Type B pancreatic cell (in vitro differentiated cells): ENCODE data around the gene MARCHF6. TPM values are rescaled to one million over a fixed set of nuclear protein-coding genes. Genes with fewer than 3 reads are reported as not detected.

Experiments
- DNase-seq: peaks from one replicate; pipeline ENCODE4 v3.0.0; 2021; ENCODE audit warnings: mixed read lengths; ENCODE audit not compliant: unreplicated experiment; ENCODE audit errors: extremely low spot score
- H3K27ac Mint-ChIP-seq: 2 replicates; pipeline ENCODE4 v1.8.0; 2021; ENCODE audit warnings: mild to moderate bottlenecking, mixed read lengths
- H3K27me3 Mint-ChIP-seq: 2 replicates; pipeline ENCODE4 v1.8.0; 2021; ENCODE audit warnings: mixed read lengths
- H3K36me3 Mint-ChIP-seq: 2 replicates; pipeline ENCODE4 v1.8.0; 2021; ENCODE audit warnings: mixed read lengths
- H3K4me1 Mint-ChIP-seq: one replicate; pipeline ENCODE4 v1.8.0; 2021; ENCODE audit warnings: mixed read lengths; ENCODE audit not compliant: unreplicated experiment
- H3K4me3 Mint-ChIP-seq: 2 replicates; pipeline ENCODE4 v1.8.0; 2021; ENCODE audit warnings: mild to moderate bottlenecking, mixed read lengths
- H3K9me3 Mint-ChIP-seq: 2 replicates; pipeline ENCODE4 v1.8.0; 2021; ENCODE audit warnings: mixed read lengths
- total RNA-seq: library from RNA; stranded (reverse); gene quantifications from 2 replicates; pipeline ENCODE4 v1.2.1, GENCODE V29; 2021; ENCODE audit warnings: low replicate concordance
- TF ChIP-seq, protein P1 (sequence below): fragments of 200-600 bp; sonication (generic); conservative IDR thresholded peaks from 2 replicates; pipeline ENCODE4 v1.5.0; 2021; ENCODE audit warnings: antibody characterized with exemption, mild to moderate bottlenecking

MARCHF6 gene
- total RNA-seq, 1 donor from 2014 or later: 199 TPM

DNA sequence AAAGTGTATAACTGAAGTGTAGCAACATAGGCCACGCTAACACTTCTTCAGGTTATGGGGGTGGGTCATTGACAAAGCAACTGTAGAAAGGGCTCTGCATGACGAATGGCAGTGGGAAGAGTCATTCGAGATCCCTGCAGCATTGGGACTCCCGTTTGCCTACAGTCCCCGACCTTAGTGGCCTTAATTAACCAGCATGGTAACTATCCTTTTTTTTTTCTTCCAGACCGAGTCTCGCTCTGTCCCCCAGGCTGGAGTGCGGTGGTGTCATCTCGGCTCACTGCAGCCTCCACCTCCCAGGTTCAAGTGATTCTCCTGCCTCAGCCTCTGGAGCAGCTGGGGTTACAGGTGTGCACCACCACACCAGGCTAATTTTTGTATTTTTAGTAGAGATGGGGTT, 31.6 kb upstream of the MARCHF6 start:
- H3K27ac Mint-ChIP-seq: no peak overlapping the region
- no peaks in the 10 kb centered on the region for H3K9me3 Mint-ChIP-seq
- H3K4me1 Mint-ChIP-seq: peaks cover 6% of the 10 kb centered on the region
- no peaks in the 10 kb centered on the region for H3K27me3 Mint-ChIP-seq
- H3K4me3 Mint-ChIP-seq: no peak overlapping the region
- TF ChIP-seq, protein P1, sequence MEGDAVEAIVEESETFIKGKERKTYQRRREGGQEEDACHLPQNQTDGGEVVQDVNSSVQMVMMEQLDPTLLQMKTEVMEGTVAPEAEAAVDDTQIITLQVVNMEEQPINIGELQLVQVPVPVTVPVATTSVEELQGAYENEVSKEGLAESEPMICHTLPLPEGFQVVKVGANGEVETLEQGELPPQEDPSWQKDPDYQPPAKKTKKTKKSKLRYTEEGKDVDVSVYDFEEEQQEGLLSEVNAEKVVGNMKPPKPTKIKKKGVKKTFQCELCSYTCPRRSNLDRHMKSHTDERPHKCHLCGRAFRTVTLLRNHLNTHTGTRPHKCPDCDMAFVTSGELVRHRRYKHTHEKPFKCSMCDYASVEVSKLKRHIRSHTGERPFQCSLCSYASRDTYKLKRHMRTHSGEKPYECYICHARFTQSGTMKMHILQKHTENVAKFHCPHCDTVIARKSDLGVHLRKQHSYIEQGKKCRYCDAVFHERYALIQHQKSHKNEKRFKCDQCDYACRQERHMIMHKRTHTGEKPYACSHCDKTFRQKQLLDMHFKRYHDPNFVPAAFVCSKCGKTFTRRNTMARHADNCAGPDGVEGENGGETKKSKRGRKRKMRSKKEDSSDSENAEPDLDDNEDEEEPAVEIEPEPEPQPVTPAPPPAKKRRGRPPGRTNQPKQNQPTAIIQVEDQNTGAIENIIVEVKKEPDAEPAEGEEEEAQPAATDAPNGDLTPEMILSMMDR: no peak
- no peak for DNase-seq
- H3K36me3 Mint-ChIP-seq: no peaks in the 10 kb centered on the region

DNA sequence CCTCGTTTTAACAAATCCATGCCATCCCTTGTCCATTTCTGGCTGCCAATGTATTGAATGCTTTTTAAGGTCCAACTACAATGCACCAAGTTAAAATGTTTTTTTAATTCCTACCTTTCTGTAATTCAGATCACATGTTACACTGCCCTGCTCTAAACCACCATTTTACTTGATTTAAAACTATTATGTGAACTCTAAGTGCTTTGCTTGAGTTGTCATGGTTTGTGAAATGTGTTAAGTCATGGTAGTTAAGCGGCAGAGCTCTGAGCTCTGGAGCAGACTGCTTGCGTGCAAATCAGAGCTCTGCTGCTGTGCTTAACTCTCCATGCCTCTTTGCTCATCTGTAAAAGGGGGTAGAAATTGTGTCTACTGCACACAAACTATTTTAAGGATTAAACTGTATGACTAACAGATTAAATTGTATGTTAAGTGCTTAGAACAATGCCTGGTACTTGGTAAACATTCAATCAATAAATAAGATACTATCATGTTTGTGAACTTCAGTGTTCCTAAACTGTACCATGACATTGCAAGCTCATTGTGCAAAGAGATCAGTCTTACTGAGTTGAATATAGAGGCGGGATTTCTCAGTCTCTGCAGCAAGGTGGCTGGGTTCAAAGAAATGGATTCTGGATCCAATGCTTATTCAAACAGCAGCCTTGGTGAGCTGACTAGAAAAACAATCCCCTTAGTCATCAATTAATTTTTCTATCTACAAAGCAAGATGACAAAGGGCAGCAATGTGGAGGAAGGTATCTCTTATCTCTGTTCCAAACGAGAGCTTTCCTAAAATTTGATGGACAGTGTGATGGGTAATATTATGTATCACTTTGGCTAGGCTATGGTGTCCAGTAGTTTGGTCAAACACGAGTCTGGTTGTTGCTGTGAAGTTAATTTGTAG, 29.7 kb upstream of the MARCHF6 start:
- H3K27ac Mint-ChIP-seq: no peak overlapping the region

DNA sequence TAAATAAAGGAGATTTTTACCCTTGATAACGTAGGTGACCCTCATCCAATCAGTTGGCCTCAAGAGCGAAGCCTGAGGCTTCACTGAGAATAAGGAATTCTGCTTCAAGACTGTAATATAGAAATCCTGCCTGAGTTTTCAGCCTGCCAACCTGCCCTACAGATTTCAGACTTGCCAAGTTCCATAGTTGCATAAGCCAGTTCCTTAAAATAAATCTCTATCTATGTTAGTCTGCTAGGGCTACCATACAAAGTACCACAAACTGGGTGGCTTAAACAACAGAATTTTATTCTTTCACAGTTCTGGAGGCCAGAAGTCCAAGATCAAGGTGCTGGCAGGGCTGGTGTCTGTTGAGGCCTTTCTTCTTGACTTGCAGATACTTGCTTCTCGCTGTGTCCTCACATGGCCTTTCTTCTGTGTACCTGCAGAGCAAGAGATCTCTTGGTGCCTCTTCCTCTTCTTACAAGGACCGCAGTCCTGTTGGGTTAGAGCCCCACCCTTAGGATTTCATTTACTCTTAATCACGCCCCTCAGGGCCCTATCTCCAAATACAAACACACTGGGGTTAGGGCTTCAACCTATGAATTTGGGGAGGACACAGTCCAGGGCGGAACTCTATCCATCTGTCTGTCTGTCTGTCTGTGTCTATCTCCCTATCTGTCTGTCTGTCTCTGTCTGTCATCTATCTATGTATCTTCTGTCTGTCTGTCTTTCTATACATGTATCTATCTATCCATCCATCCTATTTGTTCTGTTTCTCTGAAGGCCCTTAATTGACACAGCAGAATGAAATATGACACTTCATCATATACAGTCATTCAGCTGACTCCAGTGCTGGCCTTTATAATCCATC, 28.8 kb upstream of the MARCHF6 start:
- Mint-ChIP-seq H3K4me1 (peaks cover 16% of the 10 kb centered on the region), H3K36me3 (no peaks in the 10 kb centered on the region), H3K9me3 (no peaks in the 10 kb centered on the region), H3K27me3 (peaks cover 4% of the 10 kb centered on the region), H3K4me3 (no peak overlapping the region), H3K27ac (no peak overlapping the region)
- TF ChIP-seq, protein P1: no peak
- DNase-seq: no peak

More for the DNA sequence above, 29.7 kb upstream of the MARCHF6 start:
- TF ChIP-seq, protein P1: no peak
- Mint-ChIP-seq H3K4me3 (no peak overlapping the region), H3K27me3 (peaks cover under 1% of the 10 kb centered on the region), H3K36me3 (no peaks in the 10 kb centered on the region), H3K9me3 (no peaks in the 10 kb centered on the region), H3K4me1 (peaks cover 6% of the 10 kb centered on the region)
- DNase-seq: no peak

DNA sequence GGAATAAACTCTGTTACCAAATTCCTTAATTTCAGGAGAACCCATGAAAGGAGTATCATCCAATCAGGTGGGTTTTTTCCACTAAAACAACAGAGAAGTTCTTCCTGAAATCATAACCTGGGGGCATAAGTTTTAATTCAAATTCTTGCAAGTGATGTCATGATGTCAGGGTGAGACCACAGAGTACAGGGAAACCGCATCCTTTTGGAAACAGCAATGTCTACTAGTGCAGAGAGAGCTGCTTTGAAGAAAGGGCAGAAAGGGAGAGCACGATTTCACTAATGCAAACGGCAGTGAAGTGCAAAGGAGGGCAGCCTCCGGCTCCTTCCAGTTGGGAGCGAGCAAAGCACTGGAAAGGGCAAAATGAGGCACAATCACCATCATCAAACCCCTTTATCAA, 25.2 kb upstream of the MARCHF6 start:
- peaks cover 40% of the 10 kb centered on the region for H3K27me3 Mint-ChIP-seq
- no peak overlapping the region for H3K4me3 Mint-ChIP-seq
- TF ChIP-seq, protein P1: no peak
- peaks cover 41% of the 10 kb centered on the region for H3K4me1 Mint-ChIP-seq
- no peaks in the 10 kb centered on the region for H3K36me3 Mint-ChIP-seq
- no peaks in the 10 kb centered on the region for H3K9me3 Mint-ChIP-seq
- DNase-seq: no peak
- H3K27ac Mint-ChIP-seq: no peak overlapping the region

DNA sequence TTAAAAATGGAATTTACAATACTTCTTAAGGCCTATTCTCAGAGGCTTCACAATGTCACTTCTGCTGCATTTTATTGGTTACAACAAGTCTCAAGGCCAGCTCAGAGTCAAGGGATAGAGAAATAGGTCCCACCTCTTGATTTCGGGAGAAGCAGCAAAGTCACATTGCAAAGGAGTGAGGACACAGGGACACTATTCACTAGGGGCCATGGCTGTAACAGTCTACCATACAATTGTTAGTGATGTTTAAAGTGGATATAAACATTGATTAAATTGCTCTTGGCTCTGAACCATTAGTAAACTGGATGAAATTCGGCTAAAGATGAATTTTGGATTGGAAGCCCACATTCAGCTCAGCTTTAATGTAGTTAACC, 24.1 kb upstream of the MARCHF6 start:
- DNase-seq: no peak
- TF ChIP-seq, protein P1: no peak
- Mint-ChIP-seq H3K27ac (no peak overlapping the region), H3K4me1 (peaks cover 35% of the 10 kb centered on the region), H3K4me3 (peak overlapping the region; percentile 29), H3K27me3 (peaks cover 46% of the 10 kb centered on the region), H3K9me3 (no peaks in the 10 kb centered on the region), H3K36me3 (no peaks in the 10 kb centered on the region)
